ENCODE results near the gene YDJC. TPM values are rescaled to one million over a fixed set of nuclear protein-coding genes. Genes with fewer than 3 reads are reported as not detected.

YDJC gene
- total and polyA plus RNA-seq, 2 of the 13 experiments (the other 11 are each of a cell fraction or from before 2014, with no cell fraction given) = 15.3 to 32.0 TPM

GRCh38 chr22:21641789-21642583, 12.2 kb upstream of the YDJC start, which contains the start of gene SDF2L1 (continued):
- TF ChIP-seq, protein P1, sequence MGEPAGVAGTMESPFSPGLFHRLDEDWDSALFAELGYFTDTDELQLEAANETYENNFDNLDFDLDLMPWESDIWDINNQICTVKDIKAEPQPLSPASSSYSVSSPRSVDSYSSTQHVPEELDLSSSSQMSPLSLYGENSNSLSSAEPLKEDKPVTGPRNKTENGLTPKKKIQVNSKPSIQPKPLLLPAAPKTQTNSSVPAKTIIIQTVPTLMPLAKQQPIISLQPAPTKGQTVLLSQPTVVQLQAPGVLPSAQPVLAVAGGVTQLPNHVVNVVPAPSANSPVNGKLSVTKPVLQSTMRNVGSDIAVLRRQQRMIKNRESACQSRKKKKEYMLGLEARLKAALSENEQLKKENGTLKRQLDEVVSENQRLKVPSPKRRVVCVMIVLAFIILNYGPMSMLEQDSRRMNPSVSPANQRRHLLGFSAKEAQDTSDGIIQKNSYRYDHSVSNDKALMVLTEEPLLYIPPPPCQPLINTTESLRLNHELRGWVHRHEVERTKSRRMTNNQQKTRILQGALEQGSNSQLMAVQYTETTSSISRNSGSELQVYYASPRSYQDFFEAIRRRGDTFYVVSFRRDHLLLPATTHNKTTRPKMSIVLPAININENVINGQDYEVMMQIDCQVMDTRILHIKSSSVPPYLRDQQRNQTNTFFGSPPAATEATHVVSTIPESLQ (CRISPR knock-in tag; conservative IDR thresholded peaks at IDR 0.05) = no peak
- TF ChIP-seq ZNF720 (CRISPR knock-in tag; IDR thresholded peaks at IDR 0.05) (no peak), GLMP (CRISPR knock-in tag; IDR thresholded peaks at IDR 0.05; ENCODE audit: borderline replicate concordance) (no peak), EEA1 (CRISPR knock-in tag; IDR thresholded peaks at IDR 0.05; ENCODE audit: borderline replicate concordance) (no peak), MIXL1 (CRISPR knock-in tag; IDR thresholded peaks at IDR 0.05) (no peak), SIN3A (IDR thresholded peaks at IDR 0.05; ENCODE audit: borderline replicate concordance, low read depth, low read length) (peak; percentile 91; the same call in 1 of the 2 replicates), AGO2 (optimal IDR thresholded peaks at IDR 0.05; ENCODE audit: low read depth, low read length) (peak; percentile 24), ELF3 (CRISPR knock-in tag; IDR thresholded peaks at IDR 0.05) (0 out of 2 replicates have a peak, but pooled peaks have one; percentile 37), REPIN1 (CRISPR knock-in tag; IDR thresholded peaks at IDR 0.05; ENCODE audit: borderline replicate concordance, low read depth) (peak; percentile 43; the same call in 1 of the 2 replicates), MTF2 (CRISPR knock-in tag; IDR thresholded peaks at IDR 0.05; ENCODE audit: borderline replicate concordance) (no peak), MXI1 (IDR thresholded peaks at IDR 0.05; ENCODE audit: borderline replicate concordance, low read depth, low read length) (peak; percentile 64; the same call in 1 of the 3 replicates), NCOA5 (CRISPR knock-in tag; IDR thresholded peaks at IDR 0.05) (no peak), ZSCAN30 (CRISPR knock-in tag; IDR thresholded peaks at IDR 0.05) (no peak), ZNF34 (CRISPR knock-in tag; IDR thresholded peaks at IDR 0.05; ENCODE audit: borderline replicate concordance) (no peak), ZNF660 (CRISPR knock-in tag; IDR thresholded peaks at IDR 0.05; ENCODE audit: borderline replicate concordance, low read depth) (no peak), ZNF761 (CRISPR knock-in tag; conservative IDR thresholded peaks at IDR 0.05) (0 out of 2 replicates have a peak, but pooled peaks have one; percentile 38), HNRNPH1 (optimal IDR thresholded peaks at IDR 0.05; ENCODE audit: low read depth, low read length) (no peak), TMF1 (CRISPR knock-in tag; IDR thresholded peaks at IDR 0.05; ENCODE audit: low read depth) (peak; percentile 50; the same call in 1 of the 2 replicates), SMARCE1 (IDR thresholded peaks at IDR 0.05; ENCODE audit: borderline replicate concordance) (no peak)
- TF ChIP-seq, protein P2, sequence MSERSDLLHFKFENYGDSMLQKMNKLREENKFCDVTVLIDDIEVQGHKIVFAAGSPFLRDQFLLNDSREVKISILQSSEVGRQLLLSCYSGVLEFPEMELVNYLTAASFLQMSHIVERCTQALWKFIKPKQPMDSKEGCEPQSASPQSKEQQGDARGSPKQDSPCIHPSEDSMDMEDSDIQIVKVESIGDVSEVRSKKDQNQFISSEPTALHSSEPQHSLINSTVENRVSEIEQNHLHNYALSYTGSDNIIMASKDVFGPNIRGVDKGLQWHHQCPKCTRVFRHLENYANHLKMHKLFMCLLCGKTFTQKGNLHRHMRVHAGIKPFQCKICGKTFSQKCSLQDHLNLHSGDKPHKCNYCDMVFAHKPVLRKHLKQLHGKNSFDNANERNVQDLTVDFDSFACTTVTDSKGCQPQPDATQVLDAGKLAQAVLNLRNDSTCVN (CRISPR knock-in tag; IDR thresholded peaks at IDR 0.05; ENCODE audit: borderline replicate concordance) = no peak
- TF ChIP-seq, protein P3, sequence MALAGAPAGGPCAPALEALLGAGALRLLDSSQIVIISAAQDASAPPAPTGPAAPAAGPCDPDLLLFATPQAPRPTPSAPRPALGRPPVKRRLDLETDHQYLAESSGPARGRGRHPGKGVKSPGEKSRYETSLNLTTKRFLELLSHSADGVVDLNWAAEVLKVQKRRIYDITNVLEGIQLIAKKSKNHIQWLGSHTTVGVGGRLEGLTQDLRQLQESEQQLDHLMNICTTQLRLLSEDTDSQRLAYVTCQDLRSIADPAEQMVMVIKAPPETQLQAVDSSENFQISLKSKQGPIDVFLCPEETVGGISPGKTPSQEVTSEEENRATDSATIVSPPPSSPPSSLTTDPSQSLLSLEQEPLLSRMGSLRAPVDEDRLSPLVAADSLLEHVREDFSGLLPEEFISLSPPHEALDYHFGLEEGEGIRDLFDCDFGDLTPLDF (CRISPR knock-in tag; IDR thresholded peaks at IDR 0.05) = peak; percentile 61
- TF ChIP-seq, protein P4, sequence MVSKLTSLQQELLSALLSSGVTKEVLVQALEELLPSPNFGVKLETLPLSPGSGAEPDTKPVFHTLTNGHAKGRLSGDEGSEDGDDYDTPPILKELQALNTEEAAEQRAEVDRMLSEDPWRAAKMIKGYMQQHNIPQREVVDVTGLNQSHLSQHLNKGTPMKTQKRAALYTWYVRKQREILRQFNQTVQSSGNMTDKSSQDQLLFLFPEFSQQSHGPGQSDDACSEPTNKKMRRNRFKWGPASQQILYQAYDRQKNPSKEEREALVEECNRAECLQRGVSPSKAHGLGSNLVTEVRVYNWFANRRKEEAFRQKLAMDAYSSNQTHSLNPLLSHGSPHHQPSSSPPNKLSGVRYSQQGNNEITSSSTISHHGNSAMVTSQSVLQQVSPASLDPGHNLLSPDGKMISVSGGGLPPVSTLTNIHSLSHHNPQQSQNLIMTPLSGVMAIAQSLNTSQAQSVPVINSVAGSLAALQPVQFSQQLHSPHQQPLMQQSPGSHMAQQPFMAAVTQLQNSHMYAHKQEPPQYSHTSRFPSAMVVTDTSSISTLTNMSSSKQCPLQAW (CRISPR knock-in tag; IDR thresholded peaks at IDR 0.05) = 0 out of 2 replicates have a peak, but pooled peaks have one; percentile 17
